Spleen (tissue), 7 donors: Measurements from ENCODE around the gene MFSD12.

ENCODE experiments used
- CTCF ChIP-seq, 11 experiments: fragments of 200-600 bp in 7 of 11; fragments of 450-650 bp in 4 of 11; sonication (generic) in 4 of 11; IDR thresholded peaks in 8 of 11; conservative IDR thresholded peaks in 3 of 11; 1 replicate in 7 of 11; 2 replicates in 4 of 11; pipeline versions ENCODE4 v1.4.0 to v1.8.0; 2016 to 2021; ENCODE audit warnings: antibody characterized with exemption in 11 of 11, inconsistent platforms in 4 of 11, mild to moderate bottlenecking in 1 of 11
- POLR2A ChIP-seq, 3 donors: fragments of 450-650 bp; IDR thresholded peaks; one replicate each; pipeline ENCODE4 v1.5.1; 2017; ENCODE audit warnings: antibody characterized with exemption in 3 of 3, mild to moderate bottlenecking in 1 of 3
- POLR2AphosphoS5 ChIP-seq, 3 donors: sonication (generic); formaldehyde crosslinking; IDR thresholded peaks; one replicate each; pipeline ENCODE4 v1.5.1; 2017; ENCODE audit warnings: antibody characterized with exemption in 3 of 3
- donor health status: DM: no; HTN: no; CAD: no; lungs with moderate emphysema.
- donor health status: DM: no; HTN: no; CAD: no.
- donor health status: DM: no; HTN: no; CAD: no.

DNA sequence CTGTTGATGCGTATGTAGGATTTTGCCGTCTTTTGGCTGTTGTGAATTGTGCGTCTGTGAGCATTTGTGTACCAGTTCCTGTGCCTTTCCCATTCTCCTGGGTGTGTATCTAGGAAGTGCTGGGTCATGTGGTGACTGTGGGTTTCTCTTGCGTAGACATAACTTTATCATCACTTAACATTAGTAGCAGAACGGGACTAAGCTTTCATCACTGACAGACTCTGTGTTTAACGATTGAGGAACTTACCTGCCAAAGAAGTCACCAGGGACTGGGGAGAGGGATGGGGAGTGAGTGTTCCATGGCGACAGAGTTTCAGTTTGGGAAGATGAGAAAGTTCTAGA lies 36.3 kb downstream of the MFSD12 start:
- TF ChIP-seq CTCF (IDR thresholded peaks at IDR 0.05 in 8 of 11, conservative IDR thresholded peaks at IDR 0.05 in 3 of 11) (no peak), POLR2A (IDR thresholded peaks at IDR 0.05) (no peak), POLR2AphosphoS5 (IDR thresholded peaks at IDR 0.05) (no peak)
